Breast epithelium (tissue), 4 donors: ENCODE measurements around the gene PANX3. TPM values are rescaled to one million over a fixed set of nuclear protein-coding genes. Genes with fewer than 3 reads are reported as not detected.

ENCODE experiments used
- DNase-seq, 2 donors: peaks; one replicate each; pipeline ENCODE4 v3.0.0-alpha.2; 2019; ENCODE audit warnings: low spot score in 2 of 2
- H3K27ac ChIP-seq, 2 donors: fragments of 200-600 bp; sonication (generic) in 1 of 2; one replicate each; pipeline ENCODE4 v1.5.1; 2016 to 2019; ENCODE audit warnings: mild to moderate bottlenecking in 1 of 2
- H3K27me3 ChIP-seq, 2 donors: fragments of 200-600 bp; sonication (generic) in 1 of 2; one replicate each; pipeline versions ENCODE4 v1.5.1 to v1.6.0; 2017 to 2019; ENCODE audit warnings: control low read depth in 1 of 2, mild to moderate bottlenecking in 1 of 2
- H3K36me3 ChIP-seq: fragments of 200-600 bp; one replicate; pipeline ENCODE4 v1.5.1; 2019
- H3K4me1 ChIP-seq, 2 donors: fragments of 200-600 bp; sonication (generic); one replicate each; pipeline ENCODE4 v1.5.1; 2016 to 2019; ENCODE audit warnings: control low read depth in 1 of 2
- H3K4me3 ChIP-seq, 3 donors: fragments of 200-600 bp; sonication (generic); 1 replicate in 2 of 3; 2 replicates in 1 of 3; pipeline ENCODE4 v1.5.1; 2016 to 2019; ENCODE audit warnings: mild to moderate bottlenecking in 3 of 3, moderate library complexity in 2 of 3
- H3K9me3 ChIP-seq, 2 donors: fragments of 200-600 bp; sonication (generic) in 1 of 2; one replicate each; pipeline ENCODE4 v1.5.1; 2016 to 2019; ENCODE audit warnings: control low read depth in 1 of 2
- POLR2A ChIP-seq: fragments of 450-650 bp; IDR thresholded peaks from one replicate; pipeline ENCODE4 v1.6.1; 2016; ENCODE audit warnings: antibody characterized with exemption, mild to moderate bottlenecking, moderate library complexity
- POLR2AphosphoS5 ChIP-seq, 3 donors: sonication (generic); formaldehyde crosslinking; IDR thresholded peaks; one replicate each; pipeline ENCODE4 v1.6.1; 2017; ENCODE audit warnings: antibody characterized with exemption in 3 of 3
- intact Hi-C: fragments of 100-400 bp; cut with DNase I; formaldehyde crosslinking; loops from one replicate; pipeline ENCODE4 v1.15.1; 2023; ENCODE audit warnings: low total_unique reads
- total RNA-seq, 3 donors: library from RNA; depleted of rRNA; stranded (reverse); fragments of >200 nt; gene quantifications; one replicate each; pipeline ENCODE4 v1.1.0, GENCODE V29; 2016
- TF ChIP-seq, protein P1 (sequence below), 3 donors: fragments of 450-650 bp; IDR thresholded peaks; one replicate each; pipeline ENCODE4 v1.5.1; 2016 to 2017; ENCODE audit warnings: antibody characterized with exemption in 3 of 3, mild to moderate bottlenecking in 3 of 3, moderate library complexity in 3 of 3

The PANX3 gene
- total RNA-seq, 3 donors from 2014 or later, result not detected

DNA sequence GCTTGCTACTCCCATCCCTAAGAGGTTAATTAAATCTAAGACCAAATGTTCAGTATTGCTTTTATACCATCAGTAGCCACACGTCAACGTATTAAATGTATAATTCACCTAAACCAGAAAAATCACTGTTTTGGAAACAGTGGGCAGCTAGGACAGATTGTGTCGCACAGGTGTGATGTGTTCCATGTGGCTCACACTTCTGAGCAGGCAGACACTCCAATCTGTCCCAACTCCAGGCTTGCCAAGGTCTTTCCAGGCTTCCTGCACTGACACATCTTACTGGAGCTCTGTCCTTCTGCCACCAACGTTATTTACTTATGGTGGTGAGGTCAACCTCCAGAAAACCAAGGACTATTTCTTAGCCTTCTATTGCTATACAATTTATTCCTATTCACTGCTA lies 50.9 kb downstream of the PANX3 start:
- no peak overlapping the region for H3K27ac ChIP-seq
- intact Hi-C loops, result no loop called here
- no peaks in the 10 kb centered on the region for H3K4me1 ChIP-seq
- H3K27me3 ChIP-seq, result no peaks in the 10 kb centered on the region
- H3K36me3 ChIP-seq, result no peaks in the 10 kb centered on the region
- DNase-seq, result no peak
- H3K4me3 ChIP-seq, result no peak overlapping the region
- H3K9me3 ChIP-seq, result no peaks in the 10 kb centered on the region
- TF ChIP-seq POLR2A (no peak), POLR2AphosphoS5 (IDR thresholded peaks at IDR 0.05) (no peak)
- TF ChIP-seq, protein P1, sequence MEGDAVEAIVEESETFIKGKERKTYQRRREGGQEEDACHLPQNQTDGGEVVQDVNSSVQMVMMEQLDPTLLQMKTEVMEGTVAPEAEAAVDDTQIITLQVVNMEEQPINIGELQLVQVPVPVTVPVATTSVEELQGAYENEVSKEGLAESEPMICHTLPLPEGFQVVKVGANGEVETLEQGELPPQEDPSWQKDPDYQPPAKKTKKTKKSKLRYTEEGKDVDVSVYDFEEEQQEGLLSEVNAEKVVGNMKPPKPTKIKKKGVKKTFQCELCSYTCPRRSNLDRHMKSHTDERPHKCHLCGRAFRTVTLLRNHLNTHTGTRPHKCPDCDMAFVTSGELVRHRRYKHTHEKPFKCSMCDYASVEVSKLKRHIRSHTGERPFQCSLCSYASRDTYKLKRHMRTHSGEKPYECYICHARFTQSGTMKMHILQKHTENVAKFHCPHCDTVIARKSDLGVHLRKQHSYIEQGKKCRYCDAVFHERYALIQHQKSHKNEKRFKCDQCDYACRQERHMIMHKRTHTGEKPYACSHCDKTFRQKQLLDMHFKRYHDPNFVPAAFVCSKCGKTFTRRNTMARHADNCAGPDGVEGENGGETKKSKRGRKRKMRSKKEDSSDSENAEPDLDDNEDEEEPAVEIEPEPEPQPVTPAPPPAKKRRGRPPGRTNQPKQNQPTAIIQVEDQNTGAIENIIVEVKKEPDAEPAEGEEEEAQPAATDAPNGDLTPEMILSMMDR (IDR thresholded peaks at IDR 0.05), result no peak

- H3K27me3 ChIP-seq, result no peaks in the 10 kb centered on the region
- no peak for TF ChIP-seq POLR2A
- TF ChIP-seq POLR2AphosphoS5 (IDR thresholded peaks at IDR 0.05), result no peak
- TF ChIP-seq, protein P1 (IDR thresholded peaks at IDR 0.05), result no peak
- no peaks in the 10 kb centered on the region for H3K4me1 ChIP-seq
- no peaks in the 10 kb centered on the region for H3K9me3 ChIP-seq
- H3K27ac ChIP-seq, result no peak overlapping the region
- no peak overlapping the region for H3K4me3 ChIP-seq
- H3K36me3 ChIP-seq, result no peaks in the 10 kb centered on the region
- DNase-seq, result no peak
- intact Hi-C loops, result no loop called here
Measured at GRCh38 chr11:124663861-124664260, 52.6 kb downstream of the PANX3 start.

- Histone ChIP-seq H3K36me3 (no peaks in the 10 kb centered on the region), H3K27ac (no peak overlapping the region), H3K4me1 (no peaks in the 10 kb centered on the region), H3K27me3 (no peaks in the 10 kb centered on the region), H3K4me3 (no peak overlapping the region), H3K9me3 (no peaks in the 10 kb centered on the region)
- intact Hi-C loops, result no loop called here
- TF ChIP-seq POLR2AphosphoS5 (IDR thresholded peaks at IDR 0.05) (no peak), POLR2A (no peak)
- TF ChIP-seq, protein P1 (IDR thresholded peaks at IDR 0.05), result no peak
- no peak for DNase-seq
Measured at GRCh38 chr11:124667601-124668000, 56.4 kb downstream of the PANX3 start.

DNA sequence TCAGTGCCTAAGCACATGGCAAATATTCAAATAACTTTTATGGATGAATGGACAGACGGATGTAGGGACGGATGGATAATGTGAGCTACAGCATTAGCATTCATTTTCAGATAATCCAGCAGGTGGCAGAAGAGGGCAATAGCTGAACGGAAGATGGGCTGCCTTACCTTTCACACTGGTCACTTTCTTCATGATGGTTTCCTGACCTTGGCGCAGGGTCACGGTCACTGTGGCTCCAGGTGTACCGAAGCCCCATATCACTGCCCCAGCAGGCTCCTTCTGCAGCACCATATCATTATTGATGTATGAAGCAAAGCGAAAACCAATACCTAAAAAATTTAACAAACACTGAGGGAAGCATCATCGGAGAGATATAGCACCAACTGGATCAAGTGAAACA lies 58.0 kb downstream of the PANX3 start:
- Histone ChIP-seq H3K27me3 (no peaks in the 10 kb centered on the region), H3K4me3 (no peak overlapping the region), H3K4me1 (no peaks in the 10 kb centered on the region), H3K27ac (no peak overlapping the region), H3K36me3 (no peaks in the 10 kb centered on the region), H3K9me3 (no peaks in the 10 kb centered on the region)
- intact Hi-C loops, result no loop called here
- TF ChIP-seq, protein P1 (IDR thresholded peaks at IDR 0.05), result peak; percentile 66 to 80 (median 72)
- no peak for TF ChIP-seq POLR2AphosphoS5 (IDR thresholded peaks at IDR 0.05)
- no peak for DNase-seq

Other genes starting within 250 kb of the PANX3 start
- gene OR8B2, start 226.9 kb upstream of the PANX3 start, total RNA-seq, result not detected
- gene OR8B3, start 212.4 kb upstream of the PANX3 start, total RNA-seq, result not detected
- gene OR8B4, start 186.6 kb upstream of the PANX3 start, total RNA-seq, result not detected
- gene OR8B8, start 165.7 kb upstream of the PANX3 start, total RNA-seq, result not detected
- not detected for gene OR8B12, start 67.8 kb upstream of the PANX3 start, total RNA-seq
- gene OR8A1, start 41.4 kb upstream of the PANX3 start, total RNA-seq, result not detected
- 10 to 100 TPM; 34.7 to 49.0 (median 34.9) TPM for gene TBRG1, start 11.4 kb downstream of the PANX3 start, total RNA-seq
- gene SIAE, start 62.3 kb downstream of the PANX3 start, total RNA-seq, result 10 to 100 TPM; 12.5 to 17.0 (median 14.9) TPM
- gene SPA17, start 62.5 kb downstream of the PANX3 start, total RNA-seq, result 10 to 100 TPM in 1 of 3 donors, 1 to 10 TPM in 2; 2.9 to 15.2 (median 9.8) TPM
- under 1 TPM; 0.33 to 0.48 (median 0.44) TPM for gene NRGN, start 128.5 kb downstream of the PANX3 start, total RNA-seq
- gene VSIG2, start 140.8 kb downstream of the PANX3 start, total RNA-seq, result 10 to 100 TPM in 1 of 3 donors, 1 to 10 TPM in 1, not detected in 1; 8.8 to 20.5 TPM
- gene ESAM, start 150.9 kb downstream of the PANX3 start, total RNA-seq, result 10 to 100 TPM; 11.6 to 38.7 (median 19.8) TPM
- gene MSANTD2, start 189.0 kb downstream of the PANX3 start, total RNA-seq, result 10 to 100 TPM; 10.9 to 34.2 (median 27.2) TPM